Stimulated activated CD8-positive, alpha-beta memory T cell treated with anti-CD3 and anti-CD28 coated beads, Interleukin-7, amount 100 ng/mL, for 24 hours (primary cell): ENCODE measurements around the gene AUH.
"Not testable (repeated sequence)": the region's sequence is repeated elsewhere in the genome, so short reads cannot be mapped to it uniquely, and the experiment has no call there.

Experiments used
- DNase-seq: peaks from one replicate; pipeline ENCODE4 v3.0.0-alpha.2; 2020; ENCODE audit warnings: low read depth

The AUH gene

DNA sequence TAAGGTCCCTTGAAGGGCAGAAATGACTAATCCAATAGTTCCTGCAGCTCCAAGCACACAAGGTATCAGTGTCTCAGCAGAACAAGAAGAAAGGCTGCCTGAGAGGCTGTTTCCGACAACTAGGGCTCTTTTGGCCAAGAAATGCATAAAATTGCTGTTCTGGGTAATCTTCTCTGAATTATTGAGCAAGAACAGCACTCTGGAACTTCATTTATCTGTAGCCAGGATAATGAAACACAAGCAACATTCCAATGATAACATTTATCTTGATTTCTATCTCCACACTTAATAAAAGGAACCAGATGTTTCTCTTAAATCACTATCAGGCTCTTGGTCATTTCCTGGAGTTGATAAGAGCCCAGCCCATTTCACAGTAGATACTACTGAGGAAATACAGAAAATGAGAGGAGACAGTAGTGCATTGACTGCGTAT is 17.0 kb upstream of the AUH start:
- no peak for DNase-seq

DNA sequence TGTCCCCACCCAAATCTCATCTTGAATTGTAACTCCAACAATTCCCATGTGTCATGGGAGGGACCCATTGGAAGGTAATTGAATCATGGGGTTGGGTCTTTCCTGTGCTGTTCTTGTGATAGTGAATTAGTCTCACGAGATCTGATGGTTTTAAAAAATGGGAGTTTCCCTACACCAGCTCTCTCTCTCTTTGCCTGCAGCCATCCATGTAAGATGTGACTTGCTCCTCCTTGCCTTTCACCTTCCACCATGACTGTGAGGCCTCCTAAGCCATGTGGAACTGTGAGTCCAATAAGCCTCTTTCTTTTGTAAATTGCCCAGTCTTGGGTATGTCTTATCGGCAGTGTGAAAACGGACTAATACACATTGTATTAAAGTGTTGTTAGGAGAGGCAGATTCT is 16.3 kb upstream of the AUH start:
- not testable (repeated sequence) for DNase-seq

DNA sequence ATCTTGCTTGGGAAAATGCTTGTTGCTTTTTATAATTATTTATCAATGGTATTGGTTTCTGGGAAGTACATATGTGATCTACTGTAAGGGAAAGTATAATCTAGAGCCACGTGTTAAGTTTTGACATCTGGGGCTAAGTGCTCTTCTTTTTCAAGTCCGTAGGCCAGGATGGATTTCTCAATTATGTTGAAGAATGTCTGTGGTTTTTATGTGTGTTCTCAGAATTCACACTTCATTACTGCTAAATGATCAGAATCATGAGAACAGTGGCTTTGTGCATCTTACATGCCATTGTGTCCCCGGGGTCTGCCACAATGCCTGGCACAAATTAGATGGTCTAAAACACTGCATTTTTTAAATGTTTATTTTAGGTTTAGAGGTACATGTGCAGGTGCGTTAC is 14.5 kb upstream of the AUH start:
- DNase-seq = no peak

DNA sequence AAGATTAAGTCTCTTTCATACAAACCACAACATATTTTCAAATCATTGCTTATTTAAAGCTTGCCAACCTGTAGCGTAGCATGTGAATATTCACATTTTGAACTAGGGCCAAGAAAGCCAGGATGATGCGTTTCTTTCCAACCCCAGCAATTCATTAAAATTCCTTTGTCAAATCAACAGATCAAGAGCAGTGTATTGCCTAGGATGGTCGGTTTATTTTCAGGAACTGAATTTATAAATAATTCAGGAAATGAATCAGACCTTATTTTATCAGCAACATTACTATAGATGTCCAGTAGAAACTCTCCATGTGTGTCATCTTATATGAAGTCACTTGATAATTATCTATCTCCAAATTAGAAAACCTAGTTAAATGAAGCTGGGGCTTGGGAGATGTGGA is 13.2 kb upstream of the AUH start:
- DNase-seq = no peak

DNA sequence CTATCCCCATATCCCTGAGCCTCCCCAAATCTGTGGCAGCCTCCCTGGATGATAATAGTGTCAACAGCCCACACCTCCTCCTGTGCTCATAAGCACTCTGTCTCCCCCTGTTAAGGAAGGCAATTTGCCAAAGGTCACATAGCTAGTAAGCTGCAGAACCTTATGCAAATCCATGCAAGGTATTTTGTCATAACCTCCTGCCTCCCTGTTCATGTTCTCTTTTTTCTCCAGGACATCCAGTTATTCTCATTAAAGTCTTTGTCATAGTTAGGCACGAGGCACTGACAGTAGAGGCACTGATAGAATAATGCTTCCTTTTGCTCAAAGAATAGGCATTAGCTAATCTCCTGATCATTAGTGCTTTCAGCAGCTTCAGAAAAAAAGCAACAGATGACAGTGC is 10.2 kb upstream of the AUH start:
- no peak for DNase-seq

DNA sequence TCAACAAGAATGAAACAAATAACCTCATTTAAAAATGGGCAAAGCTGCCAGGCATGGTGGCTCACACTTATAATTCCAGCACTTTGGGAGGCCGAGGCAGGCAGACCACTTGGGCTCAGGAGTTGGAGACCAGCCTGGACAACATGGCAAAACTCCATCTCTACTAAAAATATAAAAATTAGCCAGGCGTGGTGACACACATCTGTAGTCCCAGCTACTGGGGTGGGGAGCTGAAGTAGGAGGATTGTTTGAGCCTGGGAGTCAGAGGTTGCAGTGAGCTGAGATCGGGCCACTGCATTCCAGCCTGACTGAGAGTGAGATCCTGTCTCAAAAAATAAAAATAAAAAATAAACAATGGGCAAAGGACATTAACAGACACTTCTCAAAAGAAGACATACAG is 8.3 kb upstream of the AUH start:
- DNase-seq = not testable (repeated sequence)

DNA sequence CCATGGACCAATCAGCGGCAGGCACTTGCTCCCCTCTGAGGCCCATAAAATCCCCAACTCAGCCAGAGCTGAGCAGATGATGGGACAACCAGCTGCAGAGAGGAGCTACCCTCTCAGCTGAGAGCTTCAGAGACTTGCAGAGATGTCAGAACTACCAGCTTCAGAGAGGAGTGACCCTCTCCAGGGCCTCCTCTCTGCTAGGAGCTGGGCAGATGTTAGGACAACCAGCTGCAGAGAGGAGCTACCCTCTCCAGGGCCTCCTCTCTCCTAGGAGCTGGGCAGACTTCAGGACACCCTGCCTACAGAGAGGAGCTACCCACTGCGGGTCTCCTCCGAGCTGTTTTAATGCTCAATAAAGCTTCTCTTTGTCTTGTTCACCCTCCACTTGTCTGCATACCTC is 3.0 kb upstream of the AUH start:
- no peak for DNase-seq

DNA sequence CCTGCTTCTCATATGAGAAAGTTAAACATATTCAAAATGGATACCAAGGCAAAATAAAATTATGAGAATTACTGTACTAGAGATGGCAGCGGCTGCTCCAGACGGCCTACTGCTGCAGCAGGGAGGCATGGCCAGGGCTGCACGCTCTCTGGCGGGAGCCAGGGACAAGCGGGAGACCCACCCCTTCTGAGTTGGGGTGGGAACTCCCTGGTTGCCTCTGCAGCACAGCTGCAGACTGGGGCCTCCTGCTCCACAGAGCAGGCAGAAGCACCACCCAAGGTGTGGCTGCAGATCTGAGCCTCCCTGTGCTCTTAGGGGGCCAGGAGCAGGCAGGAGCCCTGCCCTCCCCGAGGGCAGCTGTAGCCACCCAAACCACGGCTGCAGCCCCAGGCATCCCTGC is 2.3 kb upstream of the AUH start:
- DNase-seq = no peak

DNA sequence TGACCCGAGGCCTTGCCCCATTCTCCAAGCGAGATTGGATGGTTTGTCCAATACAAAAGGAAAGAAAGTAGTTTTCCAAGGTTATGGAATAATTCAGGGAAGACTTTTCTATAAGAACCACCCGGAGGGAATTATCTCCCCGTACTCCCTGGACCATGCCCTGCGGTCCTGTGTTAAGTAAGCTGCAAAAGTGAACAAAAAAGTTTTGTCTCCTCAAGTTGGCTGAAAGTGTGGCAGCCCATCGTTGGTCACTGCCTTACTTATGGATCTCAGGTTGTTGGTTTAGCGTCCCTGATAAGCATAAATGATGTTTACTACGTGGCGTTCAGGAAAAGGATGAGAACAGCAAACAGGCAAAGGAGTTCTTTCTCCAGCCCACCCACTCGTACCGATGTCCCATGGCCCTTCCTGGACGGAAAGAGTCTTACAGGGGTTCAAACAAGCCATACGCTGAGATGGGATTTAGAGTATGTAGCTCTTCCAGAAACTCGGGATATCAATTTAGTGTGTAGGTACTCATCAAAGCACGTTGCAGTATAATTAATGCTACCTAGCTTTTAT is 413 bp upstream of the AUH start:
- DNase-seq = no peak

DNA sequence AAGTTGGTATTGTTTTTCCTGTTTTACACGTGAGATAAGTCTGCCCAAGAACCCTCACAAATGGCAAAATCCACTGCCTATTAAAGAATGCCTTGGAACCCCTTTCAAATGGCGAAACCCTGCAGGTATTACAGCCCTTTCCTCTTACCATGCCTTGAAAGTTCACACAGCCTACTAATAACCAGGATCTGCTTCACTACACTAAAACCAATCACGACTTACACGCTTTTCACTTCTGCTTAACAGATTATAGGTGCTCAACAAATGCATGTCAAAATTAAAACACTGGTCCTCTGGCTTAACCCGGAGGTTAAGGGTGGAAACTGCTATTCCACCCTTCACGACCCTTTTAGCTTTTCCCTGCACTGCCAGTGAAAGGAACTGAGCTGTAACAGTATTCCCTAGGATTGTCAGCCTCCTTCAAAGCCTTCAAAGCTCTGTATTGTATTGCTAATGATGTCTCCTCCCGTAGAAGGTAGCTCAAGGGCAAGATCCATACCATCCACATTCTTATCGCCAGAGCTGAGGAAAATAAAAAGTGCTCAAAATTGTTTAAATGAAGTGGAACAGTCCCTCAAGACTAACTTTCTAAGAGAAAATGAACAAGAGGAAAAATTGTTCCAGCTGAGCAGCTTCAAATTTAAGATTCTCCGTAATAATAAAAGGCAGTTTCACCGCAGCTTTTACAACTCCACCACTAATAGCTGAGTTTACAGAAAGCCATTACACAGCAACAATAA is 997 bp downstream of the AUH start:
- DNase-seq = no peak

DNA sequence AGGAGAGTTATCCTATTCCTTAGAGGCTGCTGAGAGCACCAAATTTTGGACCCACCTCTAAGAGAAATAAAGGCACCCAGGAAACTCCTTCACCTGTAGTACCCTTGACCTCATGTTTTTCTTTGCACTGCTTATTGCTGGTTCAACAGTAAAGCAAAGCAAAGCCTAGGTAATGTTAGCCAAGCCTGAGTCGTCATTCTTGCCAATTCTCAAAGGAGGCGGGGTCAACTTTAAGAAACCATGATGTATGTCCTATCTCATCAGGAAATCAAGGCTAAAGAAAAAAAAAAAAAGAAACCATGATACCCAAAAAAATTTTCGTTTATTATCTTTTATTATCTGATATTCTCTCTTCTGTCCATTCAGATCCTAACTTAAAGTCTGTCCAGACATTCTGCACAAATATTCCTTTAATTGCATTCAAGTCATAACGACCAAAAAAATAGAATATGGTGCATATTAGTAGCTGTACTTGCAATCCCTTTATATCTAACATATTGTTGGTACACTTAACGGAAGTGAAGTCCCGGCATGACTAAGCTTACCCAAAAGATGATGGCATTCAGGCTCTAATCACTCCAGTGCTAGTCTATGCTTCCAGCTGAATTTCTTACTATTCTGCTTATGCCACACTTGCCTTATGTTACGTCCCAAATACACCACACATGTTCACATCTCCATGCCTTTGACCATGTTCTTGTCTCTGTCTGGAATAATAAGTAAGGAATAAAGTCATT is 1.8 kb downstream of the AUH start:
- DNase-seq = no peak

DNA sequence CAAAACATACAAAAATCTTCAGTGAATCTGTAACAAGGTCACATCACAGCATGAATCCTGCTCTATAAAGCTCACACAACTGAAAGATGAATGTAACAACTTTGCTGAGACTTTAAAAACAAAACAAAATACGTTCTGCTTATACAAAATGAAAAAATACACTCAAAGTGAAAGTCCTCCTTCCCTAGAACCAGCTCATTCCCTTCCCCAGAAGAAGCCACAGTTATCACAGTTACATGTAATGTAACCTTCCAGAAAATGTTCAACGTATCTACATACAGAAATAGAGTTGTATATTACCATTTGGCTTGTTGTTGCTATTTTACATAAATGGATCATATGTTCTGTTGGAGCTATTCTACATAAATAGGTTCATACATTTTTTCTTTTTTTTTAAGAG is 2.6 kb downstream of the AUH start:
- no peak for DNase-seq

DNA sequence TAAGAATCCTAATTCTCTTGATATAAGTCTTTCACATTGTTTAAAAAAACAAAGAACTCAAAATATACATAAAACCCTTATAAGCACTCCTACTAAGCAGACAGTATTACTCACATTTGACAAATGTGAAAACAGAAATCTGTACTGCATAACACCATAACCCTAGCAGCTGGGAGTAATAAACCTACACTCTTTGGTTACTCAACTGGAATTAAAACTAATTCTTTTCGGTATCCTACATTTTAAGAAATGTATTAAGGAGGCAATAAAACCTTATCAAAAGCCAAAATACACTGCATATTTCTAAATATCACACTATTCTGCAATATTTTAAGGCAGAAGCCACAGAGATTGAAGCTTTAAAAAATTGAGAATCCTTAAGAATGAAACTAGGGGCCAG is 6.8 kb downstream of the AUH start:
- DNase-seq = no peak

DNA sequence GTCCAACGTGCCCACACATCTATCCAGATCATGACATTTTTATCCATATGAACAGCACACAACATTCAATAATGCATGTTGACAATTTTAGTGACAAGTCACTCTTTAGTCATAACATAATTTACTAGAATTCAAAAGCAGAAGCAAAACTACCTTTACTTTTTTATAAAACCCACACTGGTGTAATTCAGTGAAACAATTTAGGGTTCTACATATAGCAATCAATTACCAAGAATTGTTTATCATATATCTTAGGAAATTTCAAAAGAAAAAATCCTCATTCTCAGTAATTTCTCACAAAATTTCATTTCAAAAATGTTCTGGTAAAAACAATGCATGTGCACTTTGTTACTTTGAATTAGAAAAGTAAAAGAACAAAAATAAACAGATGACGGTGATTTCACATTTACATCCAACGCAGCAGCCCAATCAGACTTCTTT is 12.6 kb downstream of the AUH start:
- no peak for DNase-seq

DNA sequence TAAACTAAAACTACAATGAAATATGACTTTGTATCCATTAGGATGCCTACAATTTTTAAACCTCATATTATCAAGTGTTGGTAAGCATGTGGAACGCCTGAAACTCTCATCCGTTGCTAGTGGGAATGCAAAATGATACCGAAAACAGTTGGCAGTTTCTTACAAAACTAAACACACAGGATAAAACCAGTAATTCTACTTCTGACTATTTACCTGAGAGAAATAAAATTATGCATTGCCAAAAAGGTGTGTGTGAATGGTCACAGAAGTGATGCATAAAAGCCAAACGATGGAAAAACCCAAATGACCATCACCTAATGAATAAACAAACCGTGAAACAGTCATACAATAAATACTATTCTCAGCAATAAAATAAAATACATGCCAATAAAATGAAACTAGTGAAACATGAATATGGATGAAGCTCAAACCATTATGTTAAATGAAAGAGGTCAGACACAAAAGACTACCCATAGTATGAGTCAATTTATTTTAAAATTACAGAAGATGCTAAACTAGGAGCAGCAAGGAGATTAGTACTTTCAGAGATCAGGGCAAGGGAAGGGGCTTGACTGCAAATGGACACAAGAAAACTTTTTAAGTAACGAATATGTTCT is 13.4 kb downstream of the AUH start:
- no peak for DNase-seq

DNA sequence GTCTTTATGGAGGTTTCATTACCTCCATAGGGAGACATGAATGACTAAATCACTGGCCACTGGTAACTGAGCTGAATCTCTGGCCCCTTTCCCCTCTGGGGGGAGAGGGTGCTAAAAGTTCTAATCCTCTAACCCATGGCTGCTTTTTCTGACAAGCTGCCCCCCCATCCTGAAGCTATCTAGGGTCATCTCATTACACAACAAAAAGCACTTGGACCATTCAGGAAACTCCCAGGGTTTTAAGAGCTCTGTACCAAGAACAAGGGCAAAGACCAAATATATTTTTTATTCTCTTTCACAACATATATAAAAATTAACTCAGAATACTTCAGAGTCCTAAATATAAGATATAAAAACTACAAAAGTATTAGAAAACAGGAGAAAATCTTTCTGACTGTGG is 14.3 kb downstream of the AUH start:
- no peak for DNase-seq

DNA sequence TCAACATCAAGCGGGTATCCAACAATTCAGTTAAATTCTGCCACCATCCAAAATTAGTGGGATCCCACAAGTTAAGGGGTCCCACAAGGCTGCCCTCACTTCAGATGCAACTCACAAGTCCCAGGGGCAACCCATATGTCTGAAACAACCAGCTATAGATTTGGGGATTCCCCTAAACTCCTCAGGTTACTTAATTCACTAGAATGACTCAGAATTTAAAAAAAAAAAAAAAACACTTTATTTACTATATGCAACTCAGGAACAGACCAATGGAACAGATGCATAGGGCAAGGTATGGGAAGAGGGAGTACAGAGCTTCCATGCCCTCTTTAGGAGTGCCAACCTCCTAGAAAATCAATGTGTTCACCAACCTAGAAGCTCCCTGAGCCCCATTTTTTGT is 15.1 kb downstream of the AUH start:
- no peak for DNase-seq

DNA sequence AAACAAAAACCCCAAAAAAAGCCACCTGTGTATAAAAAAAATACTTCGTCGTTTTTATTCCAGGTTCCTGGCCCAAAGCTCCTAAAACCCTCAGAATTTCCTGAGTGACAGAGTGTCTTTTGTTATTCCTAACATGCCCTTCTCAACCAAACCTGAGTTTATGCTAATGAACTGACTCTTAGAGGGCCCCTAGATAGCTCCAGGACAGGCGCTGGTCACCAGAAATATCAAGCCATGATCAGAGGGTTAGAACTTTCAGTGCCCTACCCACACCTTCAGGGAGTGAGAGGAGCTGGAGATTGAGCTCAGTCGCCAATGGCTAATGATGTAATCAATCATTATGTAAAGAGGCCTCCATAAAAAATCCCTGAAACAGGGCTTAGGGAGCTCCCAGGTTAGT is 15.7 kb downstream of the AUH start:
- no peak for DNase-seq

DNA sequence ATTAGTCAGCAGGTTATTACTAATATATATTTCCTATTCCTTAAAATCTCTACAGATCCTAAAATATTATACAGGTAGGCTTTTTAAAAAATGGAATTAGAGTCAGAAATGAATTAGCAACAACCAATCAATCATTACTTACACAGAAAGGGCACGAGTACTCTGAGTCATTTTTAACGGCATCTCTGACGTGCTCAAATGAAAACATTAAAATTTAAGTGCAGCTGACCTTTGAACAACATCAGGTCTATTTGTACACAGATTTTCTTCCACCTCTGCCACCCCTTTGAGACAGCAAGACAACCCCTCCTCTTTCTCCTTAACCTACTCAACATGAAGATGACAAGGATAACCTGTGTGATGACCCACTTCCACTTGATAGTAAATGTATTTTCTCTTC is 19.1 kb downstream of the AUH start:
- no peak for DNase-seq

DNA sequence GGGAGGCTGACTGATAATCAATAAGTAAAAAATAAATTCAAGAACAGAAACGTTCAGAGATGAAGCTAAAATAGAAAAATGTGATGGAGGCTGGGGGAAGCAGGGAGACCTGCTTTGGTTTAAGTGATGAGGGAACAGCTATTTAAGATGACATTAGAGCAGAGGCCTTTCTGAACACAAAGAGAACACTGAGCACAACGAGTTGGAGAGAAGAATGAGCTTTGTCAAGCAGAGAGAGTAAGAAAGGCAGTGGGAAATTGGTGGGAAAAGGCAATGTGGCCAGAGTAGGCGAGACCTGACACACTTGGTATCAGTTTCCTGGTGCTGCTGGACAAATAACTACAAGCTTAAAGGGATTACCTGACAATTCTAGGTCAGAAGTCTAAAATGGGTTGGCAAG is 20.0 kb downstream of the AUH start:
- no peak for DNase-seq

DNA sequence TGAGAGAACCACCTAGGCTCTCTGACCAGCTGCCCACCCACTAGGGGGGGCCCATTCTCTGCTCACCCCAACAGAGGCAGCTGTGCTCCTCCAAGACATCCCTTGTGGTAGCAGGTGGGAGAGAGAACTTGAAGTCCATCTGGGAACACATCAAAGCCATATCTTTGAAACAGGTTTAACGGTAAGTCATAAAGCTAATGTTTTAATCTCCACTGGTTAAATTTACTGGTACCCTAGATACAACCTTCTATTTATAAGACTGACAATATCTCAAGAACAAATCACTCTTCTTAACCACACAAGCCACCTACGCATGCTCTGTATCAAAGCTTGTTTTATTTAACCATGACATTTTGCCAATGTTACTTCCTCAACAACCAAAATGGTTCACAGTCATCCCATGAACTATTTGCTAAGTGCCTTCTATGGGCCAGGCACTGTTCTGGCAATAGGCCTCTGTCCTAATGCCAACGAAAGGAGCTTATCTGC is 20.4 kb downstream of the AUH start:
- DNase-seq = no peak

DNA sequence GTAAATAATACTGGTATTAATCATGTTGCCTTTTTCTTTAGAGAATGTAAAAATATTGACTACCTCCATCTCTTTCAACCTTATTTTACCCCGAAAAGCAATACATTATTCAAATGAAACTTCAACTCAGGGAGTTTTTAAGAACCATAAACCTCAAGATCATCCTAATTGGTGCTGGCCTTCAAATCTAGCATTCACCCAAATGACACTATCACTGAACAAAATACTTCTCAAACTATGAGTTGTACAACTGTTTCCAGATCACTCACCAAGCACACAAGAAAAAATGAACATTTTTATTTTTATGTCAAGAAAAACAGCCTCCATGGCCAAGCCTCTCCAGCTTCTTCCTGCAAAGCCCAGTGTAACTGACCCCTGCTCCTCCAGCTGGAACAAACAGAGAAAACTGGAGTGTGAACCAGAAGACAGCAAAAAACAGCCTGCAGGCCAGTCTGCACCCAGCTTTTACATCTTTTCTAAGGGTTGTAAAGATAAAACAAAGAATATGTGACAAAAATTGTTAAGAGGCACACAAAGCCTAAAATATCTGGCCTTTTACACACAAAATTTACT is 21.2 kb downstream of the AUH start:
- DNase-seq = no peak

DNA sequence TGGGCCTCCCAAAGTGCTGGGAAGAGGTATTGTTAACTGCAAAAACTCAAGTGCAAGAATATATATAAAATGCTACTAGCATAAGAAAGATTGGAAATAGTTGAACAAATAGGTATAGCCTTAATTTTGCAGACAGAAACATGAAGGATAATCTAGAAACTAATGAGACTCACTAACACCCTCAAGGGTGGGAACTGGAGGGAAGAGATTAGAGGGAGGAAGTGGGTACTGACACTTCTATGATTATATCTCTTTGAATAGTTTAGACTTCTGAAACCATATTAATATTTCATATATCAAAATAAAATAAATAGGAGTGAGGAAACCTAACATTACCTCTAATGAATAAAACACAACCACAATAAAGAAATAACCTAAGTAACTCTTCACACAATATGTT is 23.0 kb downstream of the AUH start:
- no peak for DNase-seq
